OCI-LY7 (cell line): Measurements from ENCODE around the gene EXOC1L.

ENCODE experiments used
- EZH2phosphoT487 ChIP-seq: fragments of 200-600 bp; sonication (generic); IDR thresholded peaks from 2 replicates; pipeline ENCODE4 v1.6.1; 2018; ENCODE audit warnings: low read depth, borderline replicate concordance, mild to moderate bottlenecking, mixed run types, antibody characterized with exemption, low read length, moderate library complexity, mixed read lengths
- TF ChIP-seq, protein P1 (sequence below): fragments of 200-600 bp; sonication (generic); conservative IDR thresholded peaks from 2 replicates; pipeline ENCODE4 v1.5.1; 2014; ENCODE audit warnings: mild to moderate bottlenecking, antibody characterized with exemption, low read length, moderate library complexity, mixed read lengths

DNA sequence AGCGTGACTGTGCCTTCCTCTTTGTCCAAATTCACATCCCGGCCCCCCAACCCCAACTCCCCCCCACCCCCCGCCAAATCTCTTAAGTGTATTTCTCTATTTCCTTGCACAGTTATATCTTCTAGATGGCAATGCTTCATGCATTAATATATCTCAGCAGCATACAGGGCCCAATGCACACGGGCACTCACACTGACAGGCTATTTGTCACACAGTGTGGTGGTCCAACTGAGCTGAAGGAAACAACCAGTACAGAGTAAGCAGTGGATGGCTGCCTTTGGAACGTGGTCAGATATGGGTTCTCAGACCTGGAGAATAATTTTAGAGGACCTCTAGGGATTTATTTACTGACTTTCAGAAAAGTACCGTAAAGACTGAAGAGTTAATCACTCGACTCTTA is 34.5 kb downstream of the EXOC1L start:
- TF ChIP-seq, protein P1, sequence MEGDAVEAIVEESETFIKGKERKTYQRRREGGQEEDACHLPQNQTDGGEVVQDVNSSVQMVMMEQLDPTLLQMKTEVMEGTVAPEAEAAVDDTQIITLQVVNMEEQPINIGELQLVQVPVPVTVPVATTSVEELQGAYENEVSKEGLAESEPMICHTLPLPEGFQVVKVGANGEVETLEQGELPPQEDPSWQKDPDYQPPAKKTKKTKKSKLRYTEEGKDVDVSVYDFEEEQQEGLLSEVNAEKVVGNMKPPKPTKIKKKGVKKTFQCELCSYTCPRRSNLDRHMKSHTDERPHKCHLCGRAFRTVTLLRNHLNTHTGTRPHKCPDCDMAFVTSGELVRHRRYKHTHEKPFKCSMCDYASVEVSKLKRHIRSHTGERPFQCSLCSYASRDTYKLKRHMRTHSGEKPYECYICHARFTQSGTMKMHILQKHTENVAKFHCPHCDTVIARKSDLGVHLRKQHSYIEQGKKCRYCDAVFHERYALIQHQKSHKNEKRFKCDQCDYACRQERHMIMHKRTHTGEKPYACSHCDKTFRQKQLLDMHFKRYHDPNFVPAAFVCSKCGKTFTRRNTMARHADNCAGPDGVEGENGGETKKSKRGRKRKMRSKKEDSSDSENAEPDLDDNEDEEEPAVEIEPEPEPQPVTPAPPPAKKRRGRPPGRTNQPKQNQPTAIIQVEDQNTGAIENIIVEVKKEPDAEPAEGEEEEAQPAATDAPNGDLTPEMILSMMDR = no peak
- TF ChIP-seq EZH2phosphoT487 = no peak
